Lower leg skin (tissue), 4 donors: ENCODE data around the gene HES6. TPM values are rescaled to one million over a fixed set of nuclear protein-coding genes. Genes with fewer than 3 reads are reported as not detected.

Experiments
- DNase-seq, 2 donors: peaks; one replicate each; pipeline ENCODE4 v3.0.0-alpha.2; 2019; ENCODE audit warnings: low spot score in 2 of 2
- H3K4me3 ChIP-seq: fragments of 200-600 bp; sonication (generic); 2 replicates; pipeline ENCODE4 v1.5.1; 2017; ENCODE audit warnings: mild to moderate bottlenecking, low read depth; ENCODE audit not compliant: poor library complexity, severe bottlenecking
- CTCF ChIP-seq, 3 donors: fragments of 450-650 bp; IDR thresholded peaks; one replicate each; pipeline ENCODE4 v1.5.1; 2016; ENCODE audit warnings: antibody characterized with exemption in 3 of 3, mild to moderate bottlenecking in 3 of 3, moderate library complexity in 2 of 3
- POLR2A ChIP-seq, 2 donors: fragments of 450-650 bp; IDR thresholded peaks; one replicate each; pipeline ENCODE4 v1.6.1; 2016 to 2017; ENCODE audit warnings: antibody characterized with exemption in 2 of 2, mild to moderate bottlenecking in 1 of 2, moderate library complexity in 1 of 2
- WGBS, 2 donors: methylation state at CpG; one replicate each; pipeline ENCODE4 v1.1.5; 2018; 5-methylcytosine and 5-hydroxymethylcytosine counted together
- intact Hi-C: fragments of 100-400 bp; cut with DNase I; formaldehyde crosslinking; loops from one replicate; pipeline ENCODE4 v1.15.0; 2023; ENCODE audit warnings: low total_unique reads
- total RNA-seq, 4 donors: library from RNA; depleted of rRNA; stranded (reverse); fragments of >200 nt; gene quantifications; one replicate each; pipeline ENCODE4 v1.1.0, GENCODE V29; 2016

HES6 gene
- total RNA-seq, 4 donors from 2014 or later = 1.3 to 5.8 (median 3.1) TPM

GRCh38 chr2:238190445-238190844 lies 49.4 kb downstream of the HES6 start:
- H3K4me3 ChIP-seq = no peak overlapping the region
- intact Hi-C loops = no loop called here
- 92 to 93% methylated on average over 2 of the region's 2 CpGs for WGBS, 2 donors
- no peak for DNase-seq
- no peak for TF ChIP-seq POLR2A (IDR thresholded peaks at IDR 0.05)
- TF ChIP-seq CTCF (IDR thresholded peaks at IDR 0.05) = no peak

Other genes starting within 250 kb of the HES6 start
- gene SCLY, start 179.0 kb downstream of the HES6 start, total RNA-seq = 10 to 100 TPM in 1 of 4 donors, 1 to 10 TPM in 3; 2.4 to 12.1 (median 8.2) TPM
- under 1 TPM in 2 of 4 donors, not detected in 2; 0.13 to 0.29 TPM for gene ESPNL, start 139.7 kb downstream of the HES6 start, total RNA-seq
- gene KLHL30, start 101.4 kb downstream of the HES6 start, total RNA-seq = under 1 TPM; 0.13 to 0.64 (median 0.34) TPM
- gene ERFE, start 81.1 kb downstream of the HES6 start, total RNA-seq = not detected
- gene ILKAP, start 36.3 kb downstream of the HES6 start, total RNA-seq = 10 to 100 TPM; 22.8 to 73.5 (median 32.1) TPM
- gene PER2, start 48.6 kb upstream of the HES6 start, total RNA-seq = 10 to 100 TPM; 15.9 to 82.3 (median 18.1) TPM
- gene TRAF3IP1, start 80.5 kb upstream of the HES6 start, total RNA-seq = 1 to 10 TPM; 4.3 to 8.7 (median 8.2) TPM
- 10 to 100 TPM; 16.6 to 32.9 (median 21.0) TPM for gene ASB1, start 186.9 kb upstream of the HES6 start, total RNA-seq